Caco-2 (cell line): ENCODE results near the gene ISOC2. TPM values are rescaled to one million over a fixed set of nuclear protein-coding genes. Genes with fewer than 3 reads are reported as not detected.
A peak's percentile ranks its signal among the peaks of the same experiment; 100 is the strongest.

Source experiments
- BruUV-seq: library from RNA; stranded (reverse); fragments of 400-500 nt; replicated peaks from 2 replicates; lab custom pipeline; 2021; lab: Mats Ljungman, UMichigan
- CTCF ChIA-PET: fragments of 300-600 bp; sonication (Branson Sonifier 250); formaldehyde crosslinking; loops from one replicate; lab custom pipeline; 2022; ENCODE audit warnings: antibody characterized with exemption; lab: Charles Lee
- POLR2A ChIA-PET: fragments of 300-600 bp; sonication (Branson Sonifier 250); formaldehyde crosslinking; loops from one replicate; lab custom pipeline; 2022; ENCODE audit warnings: antibody characterized with exemption; lab: Charles Lee
- DNase-seq, 2 experiments: peaks; one replicate each; pipeline versions ENCODE4 v3.0.0 to v3.0.0-alpha.2; 2020 to 2022
- H3K27me3 ChIP-seq: replicated peaks from 2 replicates; pipeline ENCODE4 v1.6.0; 2011; ENCODE audit warnings: low read length; ENCODE audit not compliant: control insufficient read depth, insufficient read depth
- H3K36me3 ChIP-seq: 2 replicates; pipeline ENCODE4 v1.5.1; 2011; ENCODE audit warnings: low read length; ENCODE audit not compliant: control insufficient read depth, insufficient read depth
- H3K4me1 ChIP-seq: fragments of 250-450 bp; sonication (Bioruptor Pico); 2 replicates; pipeline ENCODE4 v1.5.1; 2020; ENCODE audit warnings: mild to moderate bottlenecking
- H3K4me3 ChIP-seq: 2 replicates; pipeline ENCODE4 v1.5.1; 2011; ENCODE audit warnings: low read depth, mild to moderate bottlenecking, control low read depth, low read length
- H3K9me3 ChIP-seq: fragments of 250-450 bp; sonication (Bioruptor Pico); 2 replicates; pipeline ENCODE4 v1.5.1; 2020; ENCODE audit warnings: mild to moderate bottlenecking, moderate library complexity
- H3K27ac Mint-ChIP-seq: one replicate; pipeline ENCODE4 v1.8.0; 2022; ENCODE audit warnings: mixed read lengths; ENCODE audit not compliant: unreplicated experiment
- H3K27me3 Mint-ChIP-seq: one replicate; pipeline ENCODE4 v1.8.0; 2022; ENCODE audit warnings: mixed read lengths; ENCODE audit not compliant: insufficient read depth, unreplicated experiment
- H3K36me3 Mint-ChIP-seq: one replicate; pipeline ENCODE4 v1.8.0; 2022; ENCODE audit warnings: mild to moderate bottlenecking, mixed read lengths; ENCODE audit not compliant: insufficient read depth, unreplicated experiment
- H3K4me1 Mint-ChIP-seq: one replicate; pipeline ENCODE4 v1.8.0; 2022; ENCODE audit warnings: low read depth, mixed read lengths; ENCODE audit not compliant: unreplicated experiment
- H3K4me3 Mint-ChIP-seq: one replicate; pipeline ENCODE4 v1.8.0; 2022; ENCODE audit warnings: mild to moderate bottlenecking, moderate library complexity, mixed read lengths; ENCODE audit not compliant: unreplicated experiment
- H3K9me3 Mint-ChIP-seq: one replicate; pipeline ENCODE4 v1.8.0; 2022; ENCODE audit warnings: mixed read lengths; ENCODE audit not compliant: unreplicated experiment
- intact Hi-C: fragments of 100-400 bp; cut with micrococcal nuclease; formaldehyde crosslinking; loops from one replicate; pipeline ENCODE4 v1.10.0; 2022; ENCODE audit not compliant: unreplicated experiment
- total RNA-seq: library from RNA; stranded (reverse); gene quantifications from 2 replicates; pipeline ENCODE4 v1.2.3, GENCODE V29; 2022
- TF ChIP-seq, protein P1 (sequence below), 2 experiments: fragments of 200-600 bp in 1 of 2; IDR thresholded peaks; 1 replicate in 1 of 2; 2 replicates in 1 of 2; pipeline versions ENCODE4 v1.5.1 to v1.8.0; 2011 to 2022; ENCODE audit warnings: antibody characterized with exemption in 1 of 2, control low read depth in 1 of 2, inconsistent platforms in 1 of 2, low read depth in 1 of 2, low read length in 1 of 2, mild to moderate bottlenecking in 1 of 2, moderate library complexity in 1 of 2; ENCODE audit not compliant: insufficient read depth in 1 of 2, severe bottlenecking in 1 of 2, unreplicated experiment in 1 of 2

Gene ISOC2
- total RNA-seq, 1 experiment from 2014 or later: 40.6 TPM

DNA sequence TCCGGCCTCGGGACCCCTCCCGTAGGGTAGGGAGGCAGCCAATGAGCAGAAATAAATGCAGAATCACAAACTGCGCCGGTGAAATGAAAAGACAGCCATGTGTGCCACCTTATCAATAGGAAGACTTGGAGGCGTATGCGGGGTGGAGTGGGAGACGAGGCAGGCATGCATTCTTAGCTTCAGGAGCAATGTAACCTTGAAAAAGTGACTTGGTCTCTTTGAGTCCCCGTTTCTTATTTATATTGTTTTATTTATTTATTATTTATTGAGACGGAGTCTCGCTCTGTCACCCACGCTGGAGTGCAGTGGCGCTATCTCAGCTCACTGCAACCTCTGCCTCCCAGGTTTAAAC lies 42.8 kb upstream of the ISOC2 start:
- H3K4me1 ChIP-seq: peaks cover 8% of the 10 kb centered on the region; the same call in 1 of the 2 replicates
- peaks cover 17% of the 10 kb centered on the region for H3K36me3 Mint-ChIP-seq
- H3K9me3 ChIP-seq: peaks cover 8% of the 10 kb centered on the region; the same call in 1 of the 2 replicates
- peak overlapping the region; percentile 93 for H3K27ac Mint-ChIP-seq
- ChIA-PET CTCF (interaction anchor here (0.7 to 2.8 kb wide), 32 partner anchors 10 to 442 kb away, joined by 3 to 35 read pairs (median 6); partner anchors contain the start of genes DNAAF3, FIZ1, HSPBP1 and ISOC2), POLR2A (interaction anchor here (0.6 to 1.3 kb wide), 12 partner anchors 19 to 617 kb away, joined by 3 to 17 read pairs (median 4); partner anchors contain the start of genes ISOC2, NAT14, UBE2S and ZNF628)
- intact Hi-C loops: loop anchor here (2.0 to 10.0 kb wide), 3 partner anchors 37 to 128 kb away; partner anchors contain the start of gene UBE2S
- no TSS peak for BruUV-seq
- TF ChIP-seq, protein P1, sequence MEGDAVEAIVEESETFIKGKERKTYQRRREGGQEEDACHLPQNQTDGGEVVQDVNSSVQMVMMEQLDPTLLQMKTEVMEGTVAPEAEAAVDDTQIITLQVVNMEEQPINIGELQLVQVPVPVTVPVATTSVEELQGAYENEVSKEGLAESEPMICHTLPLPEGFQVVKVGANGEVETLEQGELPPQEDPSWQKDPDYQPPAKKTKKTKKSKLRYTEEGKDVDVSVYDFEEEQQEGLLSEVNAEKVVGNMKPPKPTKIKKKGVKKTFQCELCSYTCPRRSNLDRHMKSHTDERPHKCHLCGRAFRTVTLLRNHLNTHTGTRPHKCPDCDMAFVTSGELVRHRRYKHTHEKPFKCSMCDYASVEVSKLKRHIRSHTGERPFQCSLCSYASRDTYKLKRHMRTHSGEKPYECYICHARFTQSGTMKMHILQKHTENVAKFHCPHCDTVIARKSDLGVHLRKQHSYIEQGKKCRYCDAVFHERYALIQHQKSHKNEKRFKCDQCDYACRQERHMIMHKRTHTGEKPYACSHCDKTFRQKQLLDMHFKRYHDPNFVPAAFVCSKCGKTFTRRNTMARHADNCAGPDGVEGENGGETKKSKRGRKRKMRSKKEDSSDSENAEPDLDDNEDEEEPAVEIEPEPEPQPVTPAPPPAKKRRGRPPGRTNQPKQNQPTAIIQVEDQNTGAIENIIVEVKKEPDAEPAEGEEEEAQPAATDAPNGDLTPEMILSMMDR (IDR thresholded peaks at IDR 0.05; ENCODE audit: insufficient read depth in 1 of 2, low read depth in 1 of 2, low read length in 1 of 2, severe bottlenecking in 1 of 2, unreplicated experiment in 1 of 2): no peak
- peak overlapping the region; percentile 53 for H3K4me3 ChIP-seq
- H3K4me3 Mint-ChIP-seq: peak overlapping the region; percentile 87
- H3K36me3 ChIP-seq: no peaks in the 10 kb centered on the region
- peaks cover 10% of the 10 kb centered on the region for H3K27me3 Mint-ChIP-seq
- peaks cover 13% of the 10 kb centered on the region for H3K4me1 Mint-ChIP-seq
- peaks cover 18% of the 10 kb centered on the region for H3K9me3 Mint-ChIP-seq
- H3K27me3 ChIP-seq: no peaks in the 10 kb centered on the region
- DNase-seq: no peak

DNA sequence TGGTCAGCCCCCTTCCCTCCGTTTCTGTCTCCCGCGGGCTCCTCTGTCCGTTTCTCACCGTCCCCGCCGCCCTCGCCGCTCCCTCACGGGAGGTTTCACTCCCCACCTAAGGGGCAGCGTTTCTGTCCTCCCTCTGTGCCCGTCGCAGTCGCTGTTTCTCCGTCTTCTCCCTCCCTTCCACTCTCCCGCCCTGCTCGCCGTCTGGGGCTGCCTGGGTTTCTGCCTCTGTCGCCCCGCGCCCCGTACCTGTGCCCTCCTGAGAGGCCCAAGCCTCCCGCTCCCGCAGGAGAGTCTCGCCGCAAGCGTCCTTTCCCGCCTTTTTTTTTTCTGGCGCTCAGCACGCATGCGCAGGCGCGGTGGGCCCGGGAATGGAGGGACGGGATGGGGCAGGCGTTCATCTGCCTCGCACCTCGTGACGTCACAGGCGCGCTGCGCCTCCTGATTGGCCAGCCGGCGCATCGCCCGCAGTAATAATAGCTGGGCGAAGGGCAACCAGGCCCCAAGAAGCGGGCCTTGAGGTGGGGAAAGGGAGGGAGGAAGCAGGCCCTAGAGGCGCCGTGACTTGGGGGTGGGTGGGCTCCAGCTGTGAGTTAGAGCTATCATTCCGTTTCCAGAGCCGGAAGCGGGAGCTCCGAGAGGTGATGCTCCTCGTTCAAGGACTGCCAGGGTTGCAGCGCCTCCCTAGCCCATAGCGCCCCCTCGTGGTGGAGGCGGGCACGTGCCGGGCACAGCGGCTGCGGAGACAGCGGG lies 42.2 kb upstream of the ISOC2 start:
- intact Hi-C loops: loop anchor here (1.0 to 10.0 kb wide), 4 partner anchors 37 to 129 kb away; partner anchors contain the start of genes ISOC2 and UBE2S
- Mint-ChIP-seq H3K36me3 (peaks cover 20% of the 10 kb centered on the region), H3K27me3 (peaks cover 8% of the 10 kb centered on the region), H3K9me3 (peaks cover 18% of the 10 kb centered on the region), H3K4me1 (peaks cover 18% of the 10 kb centered on the region), H3K4me3 (peak overlapping the region; percentile 87), H3K27ac (peak overlapping the region; percentile 93)
- peak; percentile 96 to 99 for DNase-seq
- H3K4me3 ChIP-seq: peak overlapping the region; percentile 53
- POLR2A ChIA-PET: interaction anchor here (0.6 to 1.3 kb wide), 13 partner anchors 19 to 617 kb away, joined by 3 to 17 read pairs (median 4); partner anchors contain the start of genes ISOC2, NAT14, UBE2S and ZNF628
- CTCF ChIA-PET: interaction anchor here (0.6 to 2.8 kb wide), 33 partner anchors 10 to 441 kb away, joined by 3 to 35 read pairs (median 6); partner anchors contain the start of genes DNAAF3, FIZ1, HSPBP1 and ISOC2
- peaks cover 8% of the 10 kb centered on the region; the same call in 1 of the 2 replicates for H3K4me1 ChIP-seq
- peaks cover 8% of the 10 kb centered on the region; the same call in 1 of the 2 replicates for H3K9me3 ChIP-seq
- BruUV-seq: no TSS peak
- TF ChIP-seq, protein P1 (IDR thresholded peaks at IDR 0.05; ENCODE audit: insufficient read depth in 1 of 2, low read depth in 1 of 2, low read length in 1 of 2, severe bottlenecking in 1 of 2, unreplicated experiment in 1 of 2): peak; percentile 98 to 99
- no peaks in the 10 kb centered on the region for H3K27me3 ChIP-seq
- no peaks in the 10 kb centered on the region for H3K36me3 ChIP-seq

DNA sequence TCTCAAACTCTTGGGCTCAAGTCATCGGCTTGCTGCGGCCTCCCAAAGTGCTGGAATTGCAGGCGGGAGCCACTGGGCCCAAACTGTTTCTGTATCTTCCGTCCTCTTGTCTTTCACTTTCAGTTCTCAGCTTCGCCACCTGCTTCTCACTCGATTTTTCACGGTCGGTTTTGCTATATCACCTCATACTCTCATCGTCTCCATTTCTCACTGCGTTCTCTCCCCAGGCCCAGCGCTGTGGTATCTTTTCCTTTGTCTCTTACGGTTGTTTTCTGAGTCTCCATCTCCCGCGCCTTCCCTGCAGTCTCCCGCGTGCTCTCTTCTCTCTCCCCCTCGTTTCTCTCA lies 41.7 kb upstream of the ISOC2 start:
- TF ChIP-seq, protein P1 (IDR thresholded peaks at IDR 0.05; ENCODE audit: insufficient read depth in 1 of 2, low read depth in 1 of 2, low read length in 1 of 2, severe bottlenecking in 1 of 2, unreplicated experiment in 1 of 2): no peak
- Mint-ChIP-seq H3K36me3 (peaks cover 20% of the 10 kb centered on the region), H3K27me3 (peaks cover 8% of the 10 kb centered on the region), H3K27ac (peak overlapping the region; percentile 93), H3K4me1 (peaks cover 18% of the 10 kb centered on the region), H3K4me3 (peak overlapping the region; percentile 87), H3K9me3 (peaks cover 18% of the 10 kb centered on the region)
- ChIA-PET CTCF (interaction anchor here (0.8 to 2.8 kb wide), 11 partner anchors 9 to 362 kb away, joined by 3 to 35 read pairs (median 8); partner anchors contain the start of genes KMT5C, ZNF628 and ZNF784), POLR2A (no interaction called here)
- Histone ChIP-seq H3K4me1 (peaks cover 8% of the 10 kb centered on the region; the same call in 1 of the 2 replicates), H3K4me3 (peak overlapping the region; percentile 37), H3K36me3 (no peaks in the 10 kb centered on the region), H3K27me3 (no peaks in the 10 kb centered on the region), H3K9me3 (peaks cover 8% of the 10 kb centered on the region; the same call in 1 of the 2 replicates)
- DNase-seq: no peak
- BruUV-seq: no TSS peak
- intact Hi-C loops: loop anchor here (1.0 to 10.0 kb wide), 3 partner anchors 42 to 129 kb away; partner anchors contain the start of genes ISOC2 and UBE2S
